Sigmoid colon (tissue), 7 donors: ENCODE results near the gene GLP1R. TPM values are rescaled to one million over a fixed set of nuclear protein-coding genes. Genes with fewer than 3 reads are reported as not detected.
A peak's percentile ranks its signal among the peaks of the same experiment; 100 is the strongest.

ENCODE experiments used
- DNase-seq: peaks from one replicate; pipeline ENCODE4 v3.0.0-alpha.2; 2019
- H3K27ac ChIP-seq, 4 donors: fragments of 200-600 bp; sonication (generic); one replicate each; pipeline ENCODE4 v1.5.1; 2016 to 2019; ENCODE audit warnings: mild to moderate bottlenecking in 1 of 4
- H3K27me3 ChIP-seq, 3 donors: fragments of 200-600 bp; sonication (generic); one replicate each; pipeline ENCODE4 v1.5.1; 2019; ENCODE audit warnings: mild to moderate bottlenecking in 1 of 3
- H3K36me3 ChIP-seq, 4 donors: fragments of 200-600 bp; sonication (generic); one replicate each; pipeline ENCODE4 v1.5.1; 2016 to 2019
- H3K4me1 ChIP-seq, 4 donors: fragments of 200-600 bp; sonication (generic); one replicate each; pipeline ENCODE4 v1.5.1; 2017 to 2019
- H3K4me3 ChIP-seq, 4 donors: fragments of 200-600 bp; sonication (generic); one replicate each; pipeline ENCODE4 v1.5.1; 2017 to 2019; ENCODE audit warnings: mild to moderate bottlenecking in 2 of 4, moderate library complexity in 1 of 4
- H3K9me3 ChIP-seq, 4 donors: fragments of 200-600 bp in 3 of 4; sonication (generic) in 3 of 4; one replicate each; pipeline versions ENCODE4 v1.5.1 to v1.6.1; 2013 to 2019
- EP300 ChIP-seq, 4 donors: sonication (generic); formaldehyde crosslinking; IDR thresholded peaks; one replicate each; pipeline ENCODE4 v1.6.1; 2017; ENCODE audit warnings: antibody characterized with exemption in 4 of 4
- POLR2A ChIP-seq, 2 donors: fragments of 450-650 bp; IDR thresholded peaks; one replicate each; pipeline ENCODE4 v1.6.1; 2016; ENCODE audit warnings: antibody characterized with exemption in 2 of 2, mild to moderate bottlenecking in 2 of 2, moderate library complexity in 2 of 2
- POLR2AphosphoS5 ChIP-seq, 4 donors: sonication (generic); formaldehyde crosslinking; IDR thresholded peaks; one replicate each; pipeline ENCODE4 v1.6.1; 2017; ENCODE audit warnings: antibody characterized with exemption in 4 of 4
- WGBS, 2 donors: extraction: QIAGEN DNeasy Blood & Tissue Kit; methylation state at CpG; one replicate each; pipeline ENCODE4 v1.1.7; 2013; 5-methylcytosine and 5-hydroxymethylcytosine counted together
- intact Hi-C: fragments of 100-400 bp; cut with DNase I; formaldehyde crosslinking; loops from one replicate; pipeline ENCODE4 v1.15.1; 2023
- polyA plus RNA-seq, 3 donors: library from polyadenylated mRNA; stranded (reverse); fragments of 200-250 nt; gene quantifications; one replicate each; pipeline ENCODE4 v1.2.3, GENCODE V29; 2013
- total RNA-seq, 4 donors: library from RNA; depleted of rRNA; stranded (reverse); fragments of >200 nt; gene quantifications; one replicate each; pipeline ENCODE4 v1.1.0, GENCODE V29; 2016
- TF ChIP-seq, protein P1 (sequence below), 4 experiments: fragments of 450-650 bp in 3 of 4; fragments of 200-600 bp in 1 of 4; IDR thresholded peaks; one replicate each; pipeline ENCODE4 v1.5.1; 2016 to 2019; ENCODE audit warnings: antibody characterized with exemption in 4 of 4, mild to moderate bottlenecking in 3 of 4, moderate library complexity in 2 of 4
- donor health status: healthy with polysubstance abuse.
- donor health status: Bipolar disorder and iron deficiency.
- donor health status: healthy.

GLP1R gene
- total and polyA plus RNA-seq, 7 donors = 0.06 to 0.14 TPM; not detected in 5

DNA sequence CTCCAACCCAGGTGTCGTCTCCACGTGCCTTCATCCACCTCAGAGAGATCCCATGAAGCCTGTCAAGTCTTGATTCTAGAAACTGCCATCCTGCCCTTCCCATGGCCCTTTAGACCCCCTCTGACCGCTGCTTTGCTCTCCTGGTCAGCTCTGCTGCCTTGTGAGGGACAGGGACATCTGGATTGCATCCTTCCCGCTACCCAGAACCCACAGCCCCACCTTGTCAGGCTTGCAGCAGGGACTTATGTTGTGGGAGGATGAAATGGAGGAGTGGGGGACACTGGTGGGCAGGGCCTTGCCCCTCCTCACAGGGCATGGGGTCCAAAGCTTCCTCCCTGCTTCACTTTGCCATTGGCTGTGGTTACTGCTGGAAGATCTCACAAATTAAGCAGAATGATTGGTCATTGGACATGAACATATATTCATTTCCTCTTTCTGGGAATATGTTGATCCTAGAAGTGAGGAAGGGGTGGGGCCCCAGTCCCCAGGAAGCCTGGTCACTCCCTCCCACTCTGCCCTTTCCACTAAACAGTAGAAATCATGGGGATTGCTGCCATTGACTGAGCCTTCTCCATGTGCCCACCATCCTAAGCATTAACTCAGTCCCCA is 4.5 kb downstream of the GLP1R start:
- no peak for DNase-seq
- peaks cover 10 to 42% (median 21%) of the 10 kb centered on the region in 3 donors for H3K27me3 ChIP-seq

DNA sequence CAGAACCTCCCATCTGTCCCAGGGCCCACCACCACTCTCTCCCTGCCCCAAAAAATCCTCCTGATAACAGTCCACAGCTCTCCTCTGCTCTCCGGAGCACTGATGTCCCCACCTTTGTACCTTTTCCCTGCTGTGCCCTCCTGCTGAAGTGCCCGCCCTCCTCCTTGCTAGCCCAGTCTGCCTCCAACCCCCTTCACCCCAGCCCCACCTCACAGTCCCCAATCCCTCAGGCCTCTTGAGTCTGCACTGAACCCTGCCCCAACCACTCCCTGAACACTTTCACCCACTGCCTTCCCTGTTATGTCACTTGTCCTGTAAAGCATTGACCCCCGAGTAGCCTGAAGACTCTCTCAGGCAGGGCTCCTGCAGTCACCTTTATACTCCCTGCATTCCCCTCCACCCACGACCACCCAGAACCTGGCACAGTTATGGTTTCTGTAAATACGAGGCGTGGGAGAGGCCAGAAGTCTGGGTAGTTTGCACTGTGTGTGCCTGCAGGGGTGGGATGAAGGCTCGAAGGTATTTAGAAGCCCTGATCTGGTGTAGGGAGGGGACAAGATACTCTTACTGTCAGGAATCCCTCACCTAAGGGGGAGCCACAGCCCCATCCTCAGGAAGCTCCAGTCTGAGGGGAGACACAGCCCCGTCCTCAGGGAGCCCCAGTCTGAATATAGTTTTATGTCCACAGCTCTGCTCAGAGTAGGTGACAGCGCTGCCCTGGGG is 5.4 kb downstream of the GLP1R start:
- H3K4me1 ChIP-seq = peaks cover 0 to 1% (median under 1%) of the 10 kb centered on the region in 4 donors
- no peak overlapping the region for H3K4me3 ChIP-seq
- no peaks in the 10 kb centered on the region for H3K9me3 ChIP-seq
- intact Hi-C loops = no loop called here
- no peak overlapping the region for H3K27ac ChIP-seq
- no peaks in the 10 kb centered on the region for H3K36me3 ChIP-seq
- WGBS, 2 donors = 27 to 68% methylated on average over 9 of the region's 9 CpGs
- no peak for TF ChIP-seq EP300 (IDR thresholded peaks at IDR 0.05)
- peaks cover 2 to 40% (median 12%) of the 10 kb centered on the region in 3 donors for H3K27me3 ChIP-seq
- DNase-seq = no peak

More for the DNA sequence above, 4.5 kb downstream of the GLP1R start:
- 89 to 90% methylated on average over 4 of the region's 4 CpGs for WGBS, 2 donors
- Histone ChIP-seq H3K27ac (no peak overlapping the region), H3K9me3 (no peaks in the 10 kb centered on the region), H3K4me1 (peaks cover 0 to 10% (median 8%) of the 10 kb centered on the region in 4 donors), H3K4me3 (no peak overlapping the region), H3K36me3 (no peaks in the 10 kb centered on the region)
- TF ChIP-seq POLR2AphosphoS5 (IDR thresholded peaks at IDR 0.05) (no peak), EP300 (IDR thresholded peaks at IDR 0.05) (no peak), POLR2A (IDR thresholded peaks at IDR 0.05) (no peak)
- TF ChIP-seq, protein P1, sequence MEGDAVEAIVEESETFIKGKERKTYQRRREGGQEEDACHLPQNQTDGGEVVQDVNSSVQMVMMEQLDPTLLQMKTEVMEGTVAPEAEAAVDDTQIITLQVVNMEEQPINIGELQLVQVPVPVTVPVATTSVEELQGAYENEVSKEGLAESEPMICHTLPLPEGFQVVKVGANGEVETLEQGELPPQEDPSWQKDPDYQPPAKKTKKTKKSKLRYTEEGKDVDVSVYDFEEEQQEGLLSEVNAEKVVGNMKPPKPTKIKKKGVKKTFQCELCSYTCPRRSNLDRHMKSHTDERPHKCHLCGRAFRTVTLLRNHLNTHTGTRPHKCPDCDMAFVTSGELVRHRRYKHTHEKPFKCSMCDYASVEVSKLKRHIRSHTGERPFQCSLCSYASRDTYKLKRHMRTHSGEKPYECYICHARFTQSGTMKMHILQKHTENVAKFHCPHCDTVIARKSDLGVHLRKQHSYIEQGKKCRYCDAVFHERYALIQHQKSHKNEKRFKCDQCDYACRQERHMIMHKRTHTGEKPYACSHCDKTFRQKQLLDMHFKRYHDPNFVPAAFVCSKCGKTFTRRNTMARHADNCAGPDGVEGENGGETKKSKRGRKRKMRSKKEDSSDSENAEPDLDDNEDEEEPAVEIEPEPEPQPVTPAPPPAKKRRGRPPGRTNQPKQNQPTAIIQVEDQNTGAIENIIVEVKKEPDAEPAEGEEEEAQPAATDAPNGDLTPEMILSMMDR (IDR thresholded peaks at IDR 0.05) = no peak
- intact Hi-C loops = no loop called here

DNA sequence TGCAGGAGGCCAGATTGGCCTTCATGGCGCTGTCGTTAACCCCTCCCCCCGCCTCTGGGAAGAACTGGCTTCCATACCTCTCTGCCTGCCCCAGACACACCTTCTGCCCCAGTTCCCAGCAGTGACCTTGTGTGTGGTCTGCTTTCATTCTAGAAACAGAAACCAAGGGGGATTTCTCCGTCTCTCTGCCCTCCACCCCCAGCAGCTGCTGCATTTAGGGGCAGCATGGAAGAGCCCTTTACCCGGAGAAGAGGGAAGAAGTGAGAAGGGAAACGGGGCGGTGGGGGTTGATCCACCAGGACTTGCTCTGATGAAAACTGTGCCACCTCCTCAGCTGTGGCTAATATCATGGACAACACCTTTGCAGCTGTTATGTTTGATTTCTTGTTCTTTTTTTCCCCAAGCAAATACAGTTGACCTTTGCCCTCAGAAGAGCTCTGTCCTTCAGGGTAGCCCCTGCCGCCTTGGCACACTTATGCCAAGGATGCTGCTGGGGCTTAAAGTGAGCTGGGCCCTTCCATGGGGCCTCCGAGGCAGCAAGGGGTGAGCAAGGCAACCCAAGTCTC is 6.1 kb downstream of the GLP1R start:
- Histone ChIP-seq H3K27me3 (peaks cover 0 to 38% (median 7%) of the 10 kb centered on the region in 3 donors), H3K36me3 (no peaks in the 10 kb centered on the region), H3K27ac (no peak overlapping the region), H3K4me1 (no peaks in the 10 kb centered on the region), H3K4me3 (no peak overlapping the region), H3K9me3 (no peaks in the 10 kb centered on the region)
- 43 to 70% methylated on average over 9 of the region's 9 CpGs for WGBS, 2 donors
- intact Hi-C loops = no loop called here
- no peak for DNase-seq
- TF ChIP-seq, protein P1 (IDR thresholded peaks at IDR 0.05) = no peak
- TF ChIP-seq POLR2A (IDR thresholded peaks at IDR 0.05) (no peak), EP300 (IDR thresholded peaks at IDR 0.05) (no peak), POLR2AphosphoS5 (IDR thresholded peaks at IDR 0.05) (no peak)

DNA sequence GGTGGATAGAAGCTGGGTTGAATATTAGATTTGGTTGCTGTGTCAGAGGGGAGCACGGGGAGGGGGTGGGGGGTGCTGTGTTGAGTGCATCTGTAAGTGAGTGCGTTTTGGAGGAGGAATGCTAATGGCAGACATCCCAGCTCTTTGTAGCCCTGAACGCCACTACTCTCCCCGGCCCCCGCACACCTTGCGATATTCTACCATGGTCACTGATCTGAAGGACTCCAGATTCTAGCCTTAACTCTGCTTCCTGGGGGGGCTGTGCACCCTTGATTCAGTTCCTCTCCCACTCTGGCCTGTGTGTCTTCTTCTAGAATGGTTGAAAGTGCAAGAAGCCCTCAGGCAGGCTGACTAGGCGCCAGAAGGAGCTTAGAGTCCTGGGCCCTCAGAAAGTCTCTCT is 7.1 kb downstream of the GLP1R start:
- no peak overlapping the region for H3K27ac ChIP-seq
- 89 to 93% methylated on average over 7 of the region's 7 CpGs for WGBS, 2 donors
- peak; percentile 19 for DNase-seq
- peaks cover 0 to 37% (median 0%) of the 10 kb centered on the region in 3 donors for H3K27me3 ChIP-seq
- H3K36me3 ChIP-seq = no peaks in the 10 kb centered on the region
- intact Hi-C loops = no loop called here
- H3K9me3 ChIP-seq = no peaks in the 10 kb centered on the region
- TF ChIP-seq, protein P1 (IDR thresholded peaks at IDR 0.05) = no peak
- no peak for TF ChIP-seq POLR2A (IDR thresholded peaks at IDR 0.05)
- no peak for TF ChIP-seq POLR2AphosphoS5 (IDR thresholded peaks at IDR 0.05)
- TF ChIP-seq EP300 (IDR thresholded peaks at IDR 0.05) = no peak
- no peak overlapping the region for H3K4me3 ChIP-seq
- no peaks in the 10 kb centered on the region for H3K4me1 ChIP-seq

DNA sequence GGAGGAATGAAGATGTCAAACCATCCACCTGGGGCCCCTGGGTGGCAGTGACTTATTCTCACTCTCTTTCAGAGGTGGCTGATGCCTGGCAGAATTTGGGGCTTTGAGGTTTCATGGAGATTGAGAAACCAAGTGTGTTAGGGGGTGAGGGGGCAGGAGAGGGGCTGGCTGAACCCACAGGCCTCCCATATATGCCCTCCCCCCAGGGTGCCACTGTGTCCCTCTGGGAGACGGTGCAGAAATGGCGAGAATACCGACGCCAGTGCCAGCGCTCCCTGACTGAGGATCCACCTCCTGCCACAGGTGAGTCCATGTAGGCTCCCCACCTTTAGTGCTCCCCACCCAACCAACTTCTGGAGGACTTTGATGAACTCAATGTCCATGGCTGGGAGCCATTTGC is 7.6 kb downstream of the GLP1R start:
- WGBS, 2 donors = 96 to 97% methylated on average over 5 of the region's 5 CpGs
- Histone ChIP-seq H3K4me3 (no peak overlapping the region), H3K4me1 (no peaks in the 10 kb centered on the region), H3K9me3 (no peaks in the 10 kb centered on the region), H3K36me3 (no peaks in the 10 kb centered on the region), H3K27me3 (peaks cover 0 to 36% (median 0%) of the 10 kb centered on the region in 3 donors), H3K27ac (no peak overlapping the region)
- TF ChIP-seq, protein P1 (IDR thresholded peaks at IDR 0.05) = no peak
- intact Hi-C loops = no loop called here
- no peak for DNase-seq
